HG02798 (cell line): ENCODE measurements around the gene SAP30L.

Experiments used
- ATAC-seq: cut with Tn5 transposase; IDR thresholded peaks from one replicate; pipeline ENCODE4 v1.9.1; 2021; ENCODE audit warnings: mild to moderate bottlenecking; ENCODE audit not compliant: unreplicated experiment, poor library complexity

SAP30L gene

GRCh38 chr5:154503698-154504039 lies 57.9 kb downstream of the SAP30L start:
- ATAC-seq, result no peak

DNA sequence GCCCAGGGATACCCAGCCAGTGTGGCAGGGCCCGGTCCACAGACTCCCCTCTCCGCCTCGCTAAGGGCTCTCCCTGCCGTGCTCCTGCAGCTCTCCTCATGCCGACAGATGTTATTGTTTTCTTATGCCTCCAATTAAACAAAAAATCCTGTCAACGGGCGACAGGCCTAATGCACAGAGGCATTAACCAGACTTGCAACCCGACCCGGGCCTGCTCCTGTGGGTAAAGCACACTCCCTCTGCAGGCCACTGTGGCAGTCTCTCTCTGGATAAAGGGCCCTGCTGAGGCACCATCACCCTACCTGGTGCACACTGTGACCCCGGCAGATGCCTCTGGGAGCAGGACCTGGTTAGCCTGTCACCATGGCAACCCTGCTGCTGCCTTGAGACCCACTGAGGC lies 59.8 kb downstream of the SAP30L start:
- no peak for ATAC-seq

DNA sequence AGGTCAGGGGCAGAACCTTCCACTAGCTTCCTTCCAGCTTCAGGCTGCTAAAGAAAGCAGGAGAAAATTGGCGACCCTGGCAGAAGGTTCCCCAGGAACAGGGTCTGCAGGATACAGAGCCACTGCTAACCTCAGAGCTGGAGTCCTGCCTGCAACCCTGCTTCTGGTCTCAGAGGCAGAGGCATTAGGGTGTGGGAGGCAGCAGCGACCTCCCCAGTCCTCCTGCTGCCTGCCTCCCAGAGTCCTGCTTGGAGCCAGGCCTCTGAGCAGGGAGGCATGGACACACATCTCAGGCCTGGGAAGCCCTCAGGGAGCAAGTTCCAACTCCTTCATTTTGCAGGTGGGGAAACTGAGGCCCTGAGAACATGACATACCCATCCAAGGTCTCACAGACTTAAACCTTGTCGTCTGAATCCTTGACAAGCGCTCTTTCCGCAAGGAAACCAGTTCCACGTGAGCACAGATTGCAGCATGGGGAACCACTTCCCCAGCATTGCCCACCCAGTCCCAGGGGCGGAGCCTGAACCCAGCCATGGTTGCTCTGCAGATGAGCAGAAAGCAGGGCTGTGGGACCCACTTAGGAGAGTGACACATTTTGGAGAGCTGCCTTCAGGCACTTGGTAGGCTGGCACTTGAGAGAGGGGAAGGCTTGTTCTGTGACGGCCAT lies 60.4 kb downstream of the SAP30L start:
- no peak for ATAC-seq

DNA sequence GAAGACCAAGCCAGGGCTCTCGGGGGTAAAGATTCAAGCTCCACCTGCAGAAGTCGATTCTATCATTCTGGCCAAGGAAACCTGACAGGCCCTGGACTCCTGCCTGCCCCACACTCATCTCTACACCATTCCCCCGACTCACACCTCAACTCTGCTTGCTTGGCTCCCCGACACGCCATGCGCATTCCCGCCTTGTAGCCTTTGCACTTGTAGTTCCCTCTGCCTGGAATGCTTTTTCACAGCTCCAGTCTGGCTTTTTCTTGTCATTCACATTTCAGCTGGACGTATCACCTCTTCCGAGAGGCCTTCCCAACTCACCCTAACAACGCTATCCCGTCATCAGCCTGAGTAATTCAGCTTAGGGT lies 60.9 kb downstream of the SAP30L start:
- ATAC-seq, result no peak

DNA sequence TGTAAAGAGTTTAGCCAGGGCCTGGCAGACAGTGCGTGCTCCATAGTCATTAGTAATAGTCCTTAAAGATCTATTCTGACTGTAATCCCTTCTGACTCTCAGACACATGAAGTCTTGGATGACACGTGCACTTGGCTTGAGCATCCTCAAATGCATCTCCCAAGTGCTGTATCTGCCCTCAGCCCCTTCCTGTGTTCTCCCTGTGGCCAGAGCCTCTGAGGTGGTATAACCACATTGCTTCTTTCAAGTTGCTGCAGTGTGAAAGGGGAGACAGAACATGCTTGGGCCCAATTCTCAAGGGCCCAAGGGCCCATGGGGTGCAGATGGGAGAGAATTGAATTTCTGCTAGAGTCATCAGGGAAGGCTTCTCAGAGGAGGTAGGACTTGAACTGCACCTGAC lies 62.3 kb downstream of the SAP30L start:
- ATAC-seq, result no peak

- ATAC-seq, result no peak
Measured at GRCh38 chr5:154509784-154510555, 64.2 kb downstream of the SAP30L start.
